SU-DHL-6 (cell line): ENCODE results near the gene PRKCZ.

Experiments used
- EZH2phosphoT487 ChIP-seq: fragments of 200-600 bp; sonication (generic), shearing (Covaris generic); conservative IDR thresholded peaks from 2 replicates; pipeline ENCODE4 v1.6.1; 2018; ENCODE audit warnings: mild to moderate bottlenecking, antibody characterized with exemption, low read length, moderate library complexity, mixed read lengths
- TF ChIP-seq, protein P1 (sequence below): fragments of 200-600 bp; sonication (generic); IDR thresholded peaks from one replicate; pipeline ENCODE4 v1.5.1; 2017; ENCODE audit warnings: antibody characterized with exemption, mild to moderate bottlenecking, low read length, moderate library complexity; ENCODE audit not compliant: insufficient read depth, poor library complexity, severe bottlenecking

DNA sequence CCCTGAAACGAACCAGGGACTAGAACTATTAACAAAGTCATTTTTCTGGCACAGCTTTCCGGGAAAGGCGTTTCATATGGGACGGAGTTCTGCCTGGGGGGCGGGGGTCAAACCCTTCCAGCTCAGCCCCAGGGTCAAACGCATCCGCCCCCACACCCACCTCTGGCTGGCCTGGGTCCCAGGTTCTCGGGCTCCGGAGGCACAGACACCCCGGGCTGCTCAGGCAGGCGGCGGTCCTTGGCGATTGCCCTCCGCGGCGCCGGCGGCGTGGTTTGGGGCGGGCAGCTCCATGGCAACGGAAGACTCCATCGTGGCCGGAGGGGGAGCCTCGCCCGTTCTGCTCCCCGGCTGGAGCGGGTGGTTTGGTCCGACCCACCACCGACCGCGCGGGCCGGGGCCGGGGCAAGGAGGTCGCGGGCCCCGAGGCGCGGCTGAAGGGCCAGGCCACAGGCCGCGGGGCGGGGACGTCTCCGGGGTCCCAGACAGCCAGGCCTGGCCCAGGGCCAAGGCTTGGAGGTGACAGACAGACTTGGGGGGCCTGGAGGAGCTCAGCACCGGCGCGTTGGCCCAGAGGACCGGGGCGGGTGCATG lies 46.6 kb upstream of the PRKCZ start, which contains the start of gene CFAP74:
- TF ChIP-seq, protein P1, sequence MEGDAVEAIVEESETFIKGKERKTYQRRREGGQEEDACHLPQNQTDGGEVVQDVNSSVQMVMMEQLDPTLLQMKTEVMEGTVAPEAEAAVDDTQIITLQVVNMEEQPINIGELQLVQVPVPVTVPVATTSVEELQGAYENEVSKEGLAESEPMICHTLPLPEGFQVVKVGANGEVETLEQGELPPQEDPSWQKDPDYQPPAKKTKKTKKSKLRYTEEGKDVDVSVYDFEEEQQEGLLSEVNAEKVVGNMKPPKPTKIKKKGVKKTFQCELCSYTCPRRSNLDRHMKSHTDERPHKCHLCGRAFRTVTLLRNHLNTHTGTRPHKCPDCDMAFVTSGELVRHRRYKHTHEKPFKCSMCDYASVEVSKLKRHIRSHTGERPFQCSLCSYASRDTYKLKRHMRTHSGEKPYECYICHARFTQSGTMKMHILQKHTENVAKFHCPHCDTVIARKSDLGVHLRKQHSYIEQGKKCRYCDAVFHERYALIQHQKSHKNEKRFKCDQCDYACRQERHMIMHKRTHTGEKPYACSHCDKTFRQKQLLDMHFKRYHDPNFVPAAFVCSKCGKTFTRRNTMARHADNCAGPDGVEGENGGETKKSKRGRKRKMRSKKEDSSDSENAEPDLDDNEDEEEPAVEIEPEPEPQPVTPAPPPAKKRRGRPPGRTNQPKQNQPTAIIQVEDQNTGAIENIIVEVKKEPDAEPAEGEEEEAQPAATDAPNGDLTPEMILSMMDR = no peak
- no peak for TF ChIP-seq EZH2phosphoT487
